K562 (cell line): ENCODE measurements around the gene CAPZB. TPM values are rescaled to one million over a fixed set of nuclear protein-coding genes. Genes with fewer than 3 reads are reported as not detected.
A peak's percentile ranks its signal among the peaks of the same experiment; 100 is the strongest.

Experiments used
- ATAC-seq: fragments of 200-7000 bp; cut with Tn5 transposase; 3 replicates; pipeline ENCODE4 v1.9.1; 2020; ENCODE audit warnings: moderate library complexity
- BruUV-seq: library from RNA; stranded (reverse); fragments of 400-500 nt; replicated peaks from 2 replicates; lab custom pipeline; 2021; lab: Mats Ljungman, UMichigan
- CTCF ChIA-PET: fragments of 300-600 bp; formaldehyde crosslinking; extraction: SDS; loops from one replicate; lab custom pipeline; 2021; ENCODE audit warnings: low intra/inter-chr PET ratio; lab: Yijun Ruan, JAX
- POLR2A ChIA-PET: fragments of 300-600, 350-650 bp; sonication (Branson Sonifier 250); formaldehyde crosslinking; extraction: SDS; loops from one replicate; lab custom pipeline; 2021; ENCODE audit warnings: antibody characterized with exemption, inconsistent platforms; lab: Yijun Ruan, JAX
- DNase-seq, 4 experiments: peaks; one replicate each; pipeline versions ENCODE4 v3.0.0 to v3.0.0-alpha.2; 2011 to 2018; ENCODE audit warnings: low spot score in 3 of 4, mixed read lengths in 3 of 4; ENCODE audit errors: extremely low read depth in 1 of 4
- FAIRE-seq: peaks from 2 replicates; lab custom pipeline; 2011; peaks lifted over from hg19 to GRCh38; lab: Jason Lieb, UNC
- H2AFZ ChIP-seq: 2 replicates; pipeline ENCODE4 v1.6.0; 2011; ENCODE audit warnings: low read depth, low read length, control low read depth, inconsistent platforms
- H3K27ac ChIP-seq: fragments of 200-600 bp; 3 replicates; pipeline ENCODE4 v1.8.0; 2011; ENCODE audit warnings: low read depth, mild to moderate bottlenecking, control low read depth, inconsistent platforms, low read length, moderate library complexity, mixed read lengths; ENCODE audit errors: extremely low read depth
- H3K27me3 ChIP-seq, 2 experiments: fragments of 300-600 bp in 1 of 2; 2 replicates in 1 of 2; 3 replicates in 1 of 2; pipeline versions ENCODE4 v1.6.0 to v1.8.0; 2011; ENCODE audit warnings: inconsistent platforms in 2 of 2, low read length in 2 of 2, mild to moderate bottlenecking in 1 of 2, mixed read lengths in 1 of 2, moderate library complexity in 1 of 2; ENCODE audit not compliant: control insufficient read depth in 2 of 2, insufficient read depth in 2 of 2
- H3K36me3 ChIP-seq: fragments of 300-600 bp; 3 replicates; pipeline ENCODE4 v1.8.0; 2011; ENCODE audit warnings: mild to moderate bottlenecking, low read length, inconsistent platforms; ENCODE audit not compliant: control insufficient read depth, insufficient read depth
- H3K4me1 ChIP-seq, 2 experiments: fragments of 200-600 bp in 1 of 2; replicated peaks in 1 of 2; 2 replicates in 1 of 2; 3 replicates in 1 of 2; pipeline versions ENCODE4 v1.5.1 to v1.8.0; 2011; ENCODE audit warnings: inconsistent platforms in 2 of 2, low read length in 2 of 2, mild to moderate bottlenecking in 1 of 2, mixed read lengths in 1 of 2, moderate library complexity in 1 of 2; ENCODE audit not compliant: control insufficient read depth in 2 of 2, insufficient read depth in 2 of 2
- H3K4me2 ChIP-seq: 2 replicates; pipeline ENCODE4 v1.6.1; 2011; ENCODE audit warnings: low read length, control low read depth, inconsistent platforms, mixed read lengths; ENCODE audit not compliant: insufficient read depth
- H3K4me3 ChIP-seq: fragments of 200-600 bp; sonication (generic), shearing (Covaris generic); 2 replicates; pipeline ENCODE4 v1.5.1; 2016; ENCODE audit warnings: control low read depth, inconsistent platforms
- H3K79me2 ChIP-seq: fragments of 200-600 bp; 3 replicates; pipeline ENCODE4 v1.8.0; 2011; ENCODE audit warnings: low read length, inconsistent platforms; ENCODE audit not compliant: control insufficient read depth, insufficient read depth
- H3K9ac ChIP-seq, 2 experiments: 2 replicates each; pipeline versions ENCODE4 v1.6.0 to v1.6.1; 2011; ENCODE audit warnings: low read depth in 2 of 2, low read length in 2 of 2, control low read depth in 1 of 2, inconsistent platforms in 1 of 2, mild to moderate bottlenecking in 1 of 2, mixed read lengths in 1 of 2; ENCODE audit not compliant: insufficient read depth in 1 of 2
- H3K9me1 ChIP-seq: one replicate; pipeline ENCODE4 v1.6.0; 2011; ENCODE audit warnings: inconsistent platforms, mild to moderate bottlenecking, low read length, moderate library complexity; ENCODE audit not compliant: control insufficient read depth, insufficient read depth
- H3K9me3 ChIP-seq: replicated peaks from 2 replicates; pipeline ENCODE4 v1.5.1; 2011; ENCODE audit warnings: low read depth, low read length, inconsistent platforms; ENCODE audit not compliant: control insufficient read depth, insufficient read depth
- H4K20me1 ChIP-seq: replicated peaks from 2 replicates; pipeline ENCODE4 v1.6.1; 2011; ENCODE audit warnings: low read length, inconsistent platforms, mixed read lengths; ENCODE audit not compliant: control insufficient read depth, insufficient read depth
- FOXJ2 ChIP-seq: fragments of 200-800 bp; sonication (Bioruptor generic); IDR thresholded peaks from 2 replicates; pipeline ENCODE4 v1.6.1; 2016; ENCODE audit warnings: missing genetic modification characterization, missing compliant biosample characterization
- FOXP4 ChIP-seq: sonication (generic); formaldehyde crosslinking; IDR thresholded peaks from 2 replicates; pipeline ENCODE4 v1.8.0; 2022; ENCODE audit warnings: mild to moderate bottlenecking, missing genetic modification reagents, borderline replicate concordance
- JUNB ChIP-seq: fragments of 450-650 bp; formaldehyde crosslinking; conservative IDR thresholded peaks from 2 replicates; pipeline ENCODE4 v1.4.0; 2020; ENCODE audit warnings: mild to moderate bottlenecking
- MAFF ChIP-seq: IDR thresholded peaks from 2 replicates; pipeline ENCODE4 v1.6.1; 2012; ENCODE audit warnings: low read length, improper control_type of control experiment
- MCM2 ChIP-seq: fragments of 450-650 bp; IDR thresholded peaks from 2 replicates; pipeline ENCODE4 v1.6.1; 2017; ENCODE audit warnings: low read depth, mild to moderate bottlenecking
- NR2C2 ChIP-seq, 2 experiments: fragments of 200-800 bp in 1 of 2; sonication (Bioruptor generic) in 1 of 2; sonication (generic) in 1 of 2; formaldehyde crosslinking in 1 of 2; IDR thresholded peaks; 2 replicates each; pipeline versions ENCODE4 v1.6.1 to v1.8.0; 2016 to 2022; ENCODE audit warnings: mild to moderate bottlenecking in 1 of 2, missing compliant biosample characterization in 1 of 2, missing genetic modification characterization in 1 of 2, missing genetic modification reagents in 1 of 2
- RAD21 ChIP-seq, 2 experiments: fragments of 250-450 bp in 1 of 2; fragments of 450-650 bp in 1 of 2; sonication (Bioruptor Pico) in 1 of 2; formaldehyde crosslinking in 1 of 2; IDR thresholded peaks in 1 of 2; conservative IDR thresholded peaks in 1 of 2; 2 replicates each; pipeline versions ENCODE4 v1.4.0 to v1.8.0; 2020 to 2022; ENCODE audit warnings: mild to moderate bottlenecking in 2 of 2, moderate library complexity in 1 of 2
- SMAD1 ChIP-seq: fragments of 150-350 bp; IDR thresholded peaks from 2 replicates; pipeline ENCODE4 v1.6.1; 2014; ENCODE audit warnings: low read length, low read depth; ENCODE audit not compliant: partially characterized antibody
- TRIM28 ChIP-seq: fragments of 450-650 bp; IDR thresholded peaks from 2 replicates; pipeline ENCODE4 v1.6.1; 2017
- WGBS: fragments of 100-300 bp; shearing (Covaris generic); methylation state at CpG from one replicate; pipeline ENCODE4 v1.1.6; 2016; ENCODE audit warnings: low coverage, mixed read lengths; ENCODE audit not compliant: insufficient coverage; ENCODE audit errors: missing lambda C conversion rate; 5-methylcytosine and 5-hydroxymethylcytosine counted together
- in situ Hi-C: fragments of 300-500 bp; cut with MboI; formaldehyde crosslinking; loops from 4 replicates; pipeline ENCODE4 v1.15.0; 2018; ENCODE audit warnings: inconsistent platforms, mixed read lengths
- intact Hi-C: fragments of 100-400 bp; cut with micrococcal nuclease; formaldehyde crosslinking; loops from 2 replicates; pipeline ENCODE4 v1.14.2; 2022
- polyA plus RNA-seq, 8 experiments: library from polyadenylated mRNA; depleted of rRNA in 4 of 8; stranded (reverse) in 5 of 8; unstranded in 3 of 8; fragments of >200 nt; fragmentation: Nextera tagmentation in 2 of 8; fragmentation: Illumina TruSeq in 1 of 8; extraction: Ambion mirVana in 2 of 8; extraction: Trizol in 1 of 8; gene quantifications; 2 replicates each; pipeline versions ENCODE4 v1.2.1 to v1.2.3, GENCODE V29; 2011 to 2014; ENCODE audit warnings: inconsistent platforms in 1 of 8, missing spikeins in 1 of 8
- total RNA-seq, 7 experiments: library from RNA; depleted of rRNA in 6 of 7; stranded (reverse); fragments of >200 nt in 6 of 7; fragmentation: Illumina TruSeq in 2 of 7; extraction: Trizol in 2 of 7; gene quantifications; 2 replicates each; pipeline versions ENCODE4 v1.2.1 to v1.2.3, GENCODE V29; 2011 to 2021; ENCODE audit warnings: low replicate concordance in 1 of 7
- TF ChIP-seq, protein P1 (sequence below): fragments of 250-450 bp; sonication (Bioruptor Pico); IDR thresholded peaks from 2 replicates; pipeline ENCODE4 v1.4.0; 2020; ENCODE audit warnings: borderline replicate concordance
- TF ChIP-seq, protein P2 (sequence below), 2 experiments: IDR thresholded peaks; 2 replicates each; pipeline ENCODE4 v1.6.1; 2011; ENCODE audit warnings: borderline replicate concordance in 1 of 2, control low read depth in 1 of 2, low read depth in 1 of 2, low read length in 1 of 2, mild to moderate bottlenecking in 1 of 2, mixed read lengths in 1 of 2, moderate library complexity in 1 of 2; ENCODE audit not compliant: insufficient read depth in 1 of 2, insufficient read length in 1 of 2, poor library complexity in 1 of 2, severe bottlenecking in 1 of 2; ENCODE audit errors: extremely low read depth in 1 of 2
- TF ChIP-seq, protein P3 (sequence below): fragments of 250-450 bp; sonication (Bioruptor Pico); IDR thresholded peaks from 2 replicates; pipeline ENCODE4 v1.8.0; 2022; ENCODE audit warnings: moderate library complexity, mild to moderate bottlenecking, inconsistent platforms

Gene CAPZB
- total and polyA plus RNA-seq, 9 of the 15 experiments (the other 6 are each of a cell fraction or from before 2014, with no cell fraction given): 57.6 to 297 (median 125) TPM

DNA sequence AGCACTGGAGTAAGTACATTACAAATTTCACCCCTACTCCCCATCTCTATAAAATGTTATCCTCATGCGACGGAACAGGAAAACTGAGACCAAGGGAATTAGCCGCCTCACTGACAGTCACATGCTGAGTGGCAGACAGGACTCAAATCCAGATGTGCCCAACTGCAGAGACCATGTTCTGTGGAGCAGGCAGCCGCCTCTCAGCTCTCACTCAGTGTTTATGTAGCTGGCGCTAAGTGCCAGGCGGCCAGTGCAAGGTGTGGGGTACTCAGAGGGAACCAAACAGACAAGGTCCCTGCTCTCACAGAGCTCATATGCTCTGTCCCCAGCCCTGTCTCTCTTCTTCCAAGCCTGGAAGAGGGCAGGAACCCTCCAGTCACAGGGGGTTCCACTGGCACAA lies 5.1 kb downstream of the CAPZB start:
- peaks cover 56 to 66% of the 10 kb centered on the region in 2 experiments for H3K4me1 ChIP-seq
- H3K9me3 ChIP-seq: no peaks in the 10 kb centered on the region
- H3K36me3 ChIP-seq: peaks cover 50% of the 10 kb centered on the region
- no peak overlapping the region for H2AFZ ChIP-seq
- H3K9me1 ChIP-seq: peaks cover 22% of the 10 kb centered on the region
- in situ Hi-C loops (no loop called here), intact Hi-C loops (no loop called here)
- peaks cover 85% of the 10 kb centered on the region for H4K20me1 ChIP-seq
- no peak overlapping the region for H3K4me3 ChIP-seq
- no peak for TF ChIP-seq RAD21 (CRISPR knock-in tag; conservative IDR thresholded peaks at IDR 0.05 in 1 of 2, IDR thresholded peaks at IDR 0.05 in 1 of 2)
- TF ChIP-seq, protein P1, sequence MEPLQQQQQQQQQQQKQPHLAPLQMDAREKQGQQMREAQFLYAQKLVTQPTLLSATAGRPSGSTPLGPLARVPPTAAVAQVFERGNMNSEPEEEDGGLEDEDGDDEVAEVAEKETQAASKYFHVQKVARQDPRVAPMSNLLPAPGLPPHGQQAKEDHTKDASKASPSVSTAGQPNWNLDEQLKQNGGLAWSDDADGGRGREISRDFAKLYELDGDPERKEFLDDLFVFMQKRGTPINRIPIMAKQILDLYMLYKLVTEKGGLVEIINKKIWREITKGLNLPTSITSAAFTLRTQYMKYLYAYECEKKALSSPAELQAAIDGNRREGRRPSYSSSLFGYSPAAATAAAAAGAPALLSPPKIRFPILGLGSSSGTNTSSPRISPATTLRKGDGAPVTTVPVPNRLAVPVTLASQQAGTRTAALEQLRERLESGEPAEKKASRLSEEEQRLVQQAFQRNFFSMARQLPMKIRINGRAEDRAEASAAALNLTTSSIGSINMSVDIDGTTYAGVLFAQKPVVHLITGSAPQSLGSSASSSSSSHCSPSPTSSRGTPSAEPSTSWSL (CRISPR knock-in tag): no peak
- TF ChIP-seq, protein P2, sequence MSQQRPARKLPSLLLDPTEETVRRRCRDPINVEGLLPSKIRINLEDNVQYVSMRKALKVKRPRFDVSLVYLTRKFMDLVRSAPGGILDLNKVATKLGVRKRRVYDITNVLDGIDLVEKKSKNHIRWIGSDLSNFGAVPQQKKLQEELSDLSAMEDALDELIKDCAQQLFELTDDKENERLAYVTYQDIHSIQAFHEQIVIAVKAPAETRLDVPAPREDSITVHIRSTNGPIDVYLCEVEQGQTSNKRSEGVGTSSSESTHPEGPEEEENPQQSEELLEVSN (IDR thresholded peaks at IDR 0.05; ENCODE audit: borderline replicate concordance in 1 of 2, extremely low read depth in 1 of 2, insufficient read depth in 1 of 2, insufficient read length in 1 of 2, low read depth in 1 of 2, low read length in 1 of 2, poor library complexity in 1 of 2, severe bottlenecking in 1 of 2): no peak
- no peak for TF ChIP-seq TRIM28
- no peak for TF ChIP-seq JUNB (CRISPR knock-in tag)
- TF ChIP-seq FOXJ2 (tag): no peak
- TF ChIP-seq MAFF: no peak
- TF ChIP-seq NR2C2 (CRISPR knock-in tag; IDR thresholded peaks at IDR 0.05): no peak
- TF ChIP-seq NR2C2 (tag; IDR thresholded peaks at IDR 0.05): no peak
- TF ChIP-seq FOXP4 (CRISPR knock-in tag): no peak
- no peak for TF ChIP-seq SMAD1
- no peak for TF ChIP-seq MCM2
- TF ChIP-seq, protein P3, sequence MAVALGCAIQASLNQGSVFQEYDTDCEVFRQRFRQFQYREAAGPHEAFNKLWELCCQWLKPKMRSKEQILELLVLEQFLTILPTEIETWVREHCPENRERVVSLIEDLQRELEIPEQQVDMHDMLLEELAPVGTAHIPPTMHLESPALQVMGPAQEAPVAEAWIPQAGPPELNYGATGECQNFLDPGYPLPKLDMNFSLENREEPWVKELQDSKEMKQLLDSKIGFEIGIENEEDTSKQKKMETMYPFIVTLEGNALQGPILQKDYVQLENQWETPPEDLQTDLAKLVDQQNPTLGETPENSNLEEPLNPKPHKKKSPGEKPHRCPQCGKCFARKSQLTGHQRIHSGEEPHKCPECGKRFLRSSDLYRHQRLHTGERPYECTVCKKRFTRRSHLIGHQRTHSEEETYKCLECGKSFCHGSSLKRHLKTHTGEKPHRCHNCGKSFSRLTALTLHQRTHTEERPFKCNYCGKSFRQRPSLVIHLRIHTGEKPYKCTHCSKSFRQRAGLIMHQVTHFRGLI (CRISPR knock-in tag): no peak
- ATAC-seq: no peak
- BruUV-seq: no TSS peak
- H3K27ac ChIP-seq: no peak overlapping the region
- ChIA-PET CTCF (no interaction called here), POLR2A (interaction anchor here (0.6 to 3.6 kb wide), 8 partner anchors 8 to 166 kb away, joined by 3 to 34 read pairs (median 3); no protein-coding TSS in a partner anchor)
- no peak overlapping the region for H3K4me2 ChIP-seq
- peak overlapping the region in 1 of 2 experiments; percentile 46; a peak in 1 of 4 replicates for H3K9ac ChIP-seq
- H3K79me2 ChIP-seq: peaks cover 99% of the 10 kb centered on the region
- DNase-seq: no peak
- no peak for FAIRE-seq
- WGBS: 93% methylated on average over 6 of the region's 6 CpGs
- H3K27me3 ChIP-seq: no peaks in the 10 kb centered on the region
